HG02678 (cell line): ENCODE measurements around the gene PVALB.

Source experiments
- ATAC-seq: cut with Tn5 transposase; IDR thresholded peaks from one replicate; pipeline ENCODE4 v1.9.1; 2021; ENCODE audit warnings: mild to moderate bottlenecking, moderate library complexity; ENCODE audit not compliant: unreplicated experiment

PVALB gene

GRCh38 chr22:36846949-36847348 is 30.1 kb upstream of the PVALB start:
- ATAC-seq = no peak

GRCh38 chr22:36846271-36846670 is 29.4 kb upstream of the PVALB start:
- no peak for ATAC-seq

GRCh38 chr22:36840106-36840505 is 23.3 kb upstream of the PVALB start:
- no peak for ATAC-seq

GRCh38 chr22:36839356-36840073 is 22.7 kb upstream of the PVALB start:
- ATAC-seq = no peak

- no peak for ATAC-seq
Measured at GRCh38 chr22:36838119-36839030, 21.5 kb upstream of the PVALB start.

GRCh38 chr22:36835903-36836302 is 19.1 kb upstream of the PVALB start:
- no peak for ATAC-seq

- no peak for ATAC-seq
Measured at GRCh38 chr22:36833073-36833472, 16.2 kb upstream of the PVALB start.

GRCh38 chr22:36831717-36832116 is 14.9 kb upstream of the PVALB start:
- no peak for ATAC-seq

GRCh38 chr22:36831206-36831605 is 14.4 kb upstream of the PVALB start:
- ATAC-seq = no peak

GRCh38 chr22:36830601-36831000 is 13.8 kb upstream of the PVALB start:
- ATAC-seq = no peak

- ATAC-seq = no peak
Measured at GRCh38 chr22:36829370-36830002, 12.7 kb upstream of the PVALB start.

GRCh38 chr22:36828815-36829214 is 12.0 kb upstream of the PVALB start:
- ATAC-seq = no peak

- ATAC-seq = no peak
Measured at GRCh38 chr22:36826262-36826661, 9.4 kb upstream of the PVALB start.

GRCh38 chr22:36824655-36825054 is 7.8 kb upstream of the PVALB start:
- ATAC-seq = no peak

GRCh38 chr22:36823186-36823839 is 6.5 kb upstream of the PVALB start:
- no peak for ATAC-seq

- no peak for ATAC-seq
Measured at GRCh38 chr22:36822581-36822980, 5.7 kb upstream of the PVALB start.

- no peak for ATAC-seq
Measured at GRCh38 chr22:36819112-36819511, 2.3 kb upstream of the PVALB start.

GRCh38 chr22:36818010-36818642 is 1.3 kb upstream of the PVALB start:
- ATAC-seq = no peak

- no peak for ATAC-seq
Measured at GRCh38 chr22:36817525-36817848, 652 bp upstream of the PVALB start.

GRCh38 chr22:36816339-36816635 is 548 bp downstream of the PVALB start:
- no peak for ATAC-seq
